IPS DF 19.7 (cell line): ENCODE results near the gene SYT13.

Experiments used
- DNase-seq: peaks from one replicate; pipeline ENCODE4 v3.0.0-alpha.2; 2013; ENCODE audit warnings: low read depth, low spot score

The SYT13 gene, protein sequence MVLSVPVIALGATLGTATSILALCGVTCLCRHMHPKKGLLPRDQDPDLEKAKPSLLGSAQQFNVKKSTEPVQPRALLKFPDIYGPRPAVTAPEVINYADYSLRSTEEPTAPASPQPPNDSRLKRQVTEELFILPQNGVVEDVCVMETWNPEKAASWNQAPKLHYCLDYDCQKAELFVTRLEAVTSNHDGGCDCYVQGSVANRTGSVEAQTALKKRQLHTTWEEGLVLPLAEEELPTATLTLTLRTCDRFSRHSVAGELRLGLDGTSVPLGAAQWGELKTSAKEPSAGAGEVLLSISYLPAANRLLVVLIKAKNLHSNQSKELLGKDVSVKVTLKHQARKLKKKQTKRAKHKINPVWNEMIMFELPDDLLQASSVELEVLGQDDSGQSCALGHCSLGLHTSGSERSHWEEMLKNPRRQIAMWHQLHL

DNA sequence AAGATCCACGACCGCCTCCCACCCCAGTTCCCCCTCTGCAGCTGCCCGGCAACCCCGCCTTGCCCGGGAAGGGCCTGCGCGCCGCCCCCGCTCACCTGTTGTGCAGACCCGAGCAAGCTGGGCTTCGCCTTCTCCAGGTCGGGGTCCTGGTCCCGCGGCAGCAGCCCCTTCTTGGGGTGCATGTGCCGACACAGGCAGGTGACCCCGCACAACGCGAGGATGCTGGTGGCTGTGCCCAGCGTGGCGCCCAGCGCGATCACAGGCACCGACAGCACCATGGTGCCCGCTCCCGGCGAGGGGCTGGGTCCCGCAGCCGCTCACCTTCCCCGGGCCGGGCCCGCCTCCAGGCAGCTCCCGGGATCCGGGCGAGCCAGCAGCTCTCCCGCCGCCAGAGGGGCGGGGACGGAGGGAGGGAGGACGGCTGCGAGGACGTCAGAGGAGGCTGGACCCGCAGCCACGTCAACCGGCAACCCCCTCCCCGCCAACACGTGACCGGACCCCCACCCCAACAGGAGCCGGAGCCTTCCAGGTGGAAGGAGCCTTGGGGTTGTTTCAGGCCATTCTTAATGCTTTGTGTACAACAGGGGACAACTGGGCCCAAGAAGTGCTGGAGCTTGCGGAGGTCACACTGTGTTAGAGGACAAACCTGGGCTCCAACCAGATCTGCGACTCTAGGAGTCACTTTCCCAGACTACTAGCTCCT lies at the start of gene SYT13:
Gene SYT13 (minus strand): TSS at position 412 of the 703 bp plus-strand sequence. CDS start 134 bp downstream, at position 278.
- DNase-seq: peak; percentile 28

GRCh38 chr11:45335434-45335833 lies 49.3 kb upstream of the SYT13 start:
- DNase-seq: no peak

DNA sequence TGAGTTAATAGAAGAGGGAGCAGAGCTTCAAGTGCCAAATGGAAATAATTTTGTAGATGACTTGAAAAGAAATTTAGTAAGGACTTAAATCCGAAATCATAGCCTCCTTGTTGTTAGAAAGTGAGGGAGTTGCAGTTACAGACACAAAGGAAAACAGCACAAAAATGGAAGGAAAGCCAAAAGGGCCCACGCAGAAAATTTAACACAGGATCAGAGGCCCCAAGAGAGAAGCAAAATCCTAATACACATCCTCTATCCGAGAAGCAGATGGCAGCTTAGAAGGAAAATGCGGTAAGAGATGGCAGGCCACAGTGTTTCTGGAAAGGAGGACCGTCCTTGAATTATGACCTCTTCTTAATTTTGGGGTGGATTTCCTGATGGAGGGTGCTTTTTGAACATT lies 48.7 kb upstream of the SYT13 start:
- no peak for DNase-seq

DNA sequence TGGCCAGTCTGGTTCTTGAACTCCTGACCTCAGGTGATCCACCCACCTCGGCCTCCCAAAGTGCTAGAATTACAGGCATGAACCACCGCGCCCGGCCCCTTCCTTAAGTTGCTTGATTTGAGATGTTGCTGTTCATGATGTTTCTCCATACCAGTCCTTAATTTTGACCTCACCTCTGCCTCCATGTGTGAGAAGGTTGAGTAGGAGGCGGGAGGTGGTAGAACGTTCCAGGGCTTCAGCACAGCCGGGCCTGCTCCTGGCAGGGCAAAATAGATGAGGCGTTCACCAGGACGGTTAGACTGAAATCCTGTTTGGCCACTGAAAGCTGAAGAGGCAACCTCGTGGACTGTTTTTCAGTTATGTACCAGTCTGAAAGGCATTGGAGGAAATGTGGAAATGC lies 48.3 kb upstream of the SYT13 start:
- no peak for DNase-seq

- no peak for DNase-seq
Measured at GRCh38 chr11:45333001-45333971, 47.1 kb upstream of the SYT13 start.

DNA sequence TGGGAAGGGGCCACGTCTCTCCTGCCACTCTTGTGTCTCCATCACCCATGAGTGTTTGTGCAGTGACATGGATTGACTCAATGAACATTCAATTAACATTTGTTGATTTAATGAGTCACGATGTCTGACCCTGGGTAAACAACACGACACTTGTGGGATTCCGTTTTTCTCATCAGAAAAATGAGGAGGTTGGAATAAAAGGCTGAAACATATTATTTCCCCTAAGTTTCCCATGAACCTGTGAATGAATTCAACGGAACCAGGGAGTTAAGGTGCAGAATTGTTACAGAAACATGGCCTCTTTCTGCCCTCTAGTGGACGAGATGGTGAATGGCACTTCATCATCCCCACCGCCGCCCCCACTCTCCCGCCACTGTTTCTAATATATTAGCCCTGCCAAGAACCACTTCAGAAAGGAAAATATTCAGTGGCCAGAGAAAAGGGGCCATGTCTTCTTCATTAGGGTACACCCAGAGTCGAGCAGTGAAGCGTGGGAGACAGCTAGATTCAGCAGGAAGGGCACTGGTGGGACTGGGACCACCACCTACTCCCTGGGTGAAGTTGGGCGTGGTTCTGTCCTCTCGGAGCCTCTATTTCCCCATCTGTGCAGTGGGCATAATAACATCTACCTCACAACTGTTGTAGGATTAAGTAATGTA lies 46.3 kb upstream of the SYT13 start:
- DNase-seq: no peak

DNA sequence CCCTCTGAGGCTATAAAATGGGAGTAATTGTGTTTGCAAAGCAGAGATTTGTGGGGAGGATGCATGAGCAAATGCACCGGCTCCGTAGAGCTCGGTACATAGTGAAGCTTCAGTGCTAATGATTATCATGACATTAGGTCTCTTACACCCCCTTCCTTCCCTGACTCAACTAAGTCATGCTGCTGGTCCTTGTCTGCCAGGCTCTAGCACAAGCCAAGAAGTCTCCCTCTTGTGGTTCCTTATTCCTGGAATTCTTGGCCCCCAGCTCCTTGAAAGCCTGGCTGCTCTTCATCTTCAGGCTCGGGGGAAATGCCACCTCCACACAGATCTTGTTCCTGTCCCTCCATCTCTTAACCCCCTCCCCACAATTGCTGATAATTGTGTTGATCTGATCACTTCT lies 45.7 kb upstream of the SYT13 start:
- DNase-seq: no peak

- DNase-seq: no peak
Measured at GRCh38 chr11:45328726-45329125, 42.6 kb upstream of the SYT13 start.

DNA sequence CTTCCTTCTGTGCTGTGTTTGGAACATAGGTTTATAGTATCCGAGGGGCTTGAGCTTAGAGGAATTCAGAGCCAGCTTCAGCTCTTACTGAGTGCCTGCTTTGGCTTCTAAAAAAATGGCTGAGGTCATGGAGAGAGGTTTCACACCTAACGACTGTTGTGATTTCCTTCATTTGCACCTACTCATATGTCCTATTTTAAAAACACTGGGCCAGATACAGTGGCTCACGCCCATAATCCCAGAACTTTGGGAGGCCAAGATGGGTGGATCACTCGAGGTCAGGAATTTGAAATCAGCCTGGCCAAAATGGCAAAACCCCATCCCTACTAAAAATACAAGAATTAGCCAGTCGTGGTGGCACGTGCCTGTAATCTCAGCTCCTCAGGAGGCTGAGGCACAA lies 38.3 kb upstream of the SYT13 start:
- no peak for DNase-seq

- DNase-seq: no peak
Measured at GRCh38 chr11:45323601-45324249, 37.6 kb upstream of the SYT13 start.

- no peak for DNase-seq
Measured at GRCh38 chr11:45322891-45323600, 36.9 kb upstream of the SYT13 start.

- DNase-seq: no peak
Measured at GRCh38 chr11:45322111-45322705, 36.1 kb upstream of the SYT13 start.

- DNase-seq: no peak
Measured at GRCh38 chr11:45321669-45322068, 35.5 kb upstream of the SYT13 start.

GRCh38 chr11:45321031-45321595 lies 35.0 kb upstream of the SYT13 start:
- DNase-seq: no peak

DNA sequence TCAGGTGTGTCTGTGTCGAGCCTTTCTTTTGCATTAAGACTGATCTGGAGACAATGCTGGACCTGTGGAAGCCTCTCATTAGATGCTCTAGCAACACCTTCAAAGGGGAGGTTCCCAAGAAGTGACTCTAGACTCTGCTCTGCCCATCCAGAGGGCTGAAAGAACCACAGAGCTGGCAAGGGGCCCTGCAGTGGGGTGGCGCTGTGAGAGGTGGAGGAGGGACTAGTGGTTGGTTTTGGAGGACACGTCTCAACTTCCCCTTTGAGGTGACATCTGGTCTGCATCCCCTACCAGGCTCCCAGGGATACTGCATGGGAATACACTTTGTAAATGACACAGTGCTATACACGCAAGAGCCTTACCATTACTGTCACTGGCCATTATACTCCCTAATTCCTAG lies 34.2 kb upstream of the SYT13 start:
- no peak for DNase-seq

- DNase-seq: no peak
Measured at GRCh38 chr11:45319077-45319476, 32.9 kb upstream of the SYT13 start.

- no peak for DNase-seq
Measured at GRCh38 chr11:45318516-45318915, 32.4 kb upstream of the SYT13 start.

DNA sequence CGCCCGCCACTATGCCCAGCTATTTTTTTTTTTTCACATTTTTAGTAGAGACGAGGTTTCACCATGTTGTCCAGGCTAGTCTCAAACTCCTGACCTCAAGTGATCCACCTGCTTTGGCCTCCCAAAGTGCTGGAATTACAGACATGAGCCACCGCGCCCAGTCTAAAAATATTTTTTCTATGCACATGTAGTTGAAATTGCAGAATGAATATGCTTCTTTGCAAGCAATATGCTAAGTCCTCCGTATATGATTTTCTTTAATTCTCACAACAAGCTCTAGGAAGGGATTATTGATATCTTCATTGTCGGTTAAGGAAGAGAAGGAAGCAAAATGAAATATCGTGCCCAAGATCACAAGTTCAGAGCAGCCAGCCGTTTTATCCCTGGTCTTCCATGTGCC lies 30.1 kb upstream of the SYT13 start:
- DNase-seq: no peak

DNA sequence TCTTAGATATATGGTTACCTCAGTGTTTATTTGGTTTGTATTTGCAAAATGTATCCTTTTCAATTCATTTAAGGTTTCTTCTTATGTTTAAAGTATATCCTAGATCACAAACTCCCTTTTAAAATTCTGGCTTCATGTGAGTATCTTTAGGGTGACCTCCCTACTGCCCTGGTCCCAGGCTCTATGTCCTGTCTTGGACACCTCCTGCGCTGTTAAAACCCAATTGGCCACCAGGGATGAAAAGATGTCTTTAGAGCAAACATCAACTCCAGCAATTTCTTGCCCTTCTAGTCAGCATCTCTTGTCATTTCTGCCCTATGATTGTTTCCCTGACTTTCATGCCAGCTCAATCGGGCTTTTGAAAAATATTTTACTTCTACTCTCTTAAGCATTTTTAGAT lies 28.8 kb upstream of the SYT13 start:
- DNase-seq: no peak
